Calu3 (cell line): ENCODE data around the gene ESF1. TPM values are rescaled to one million over a fixed set of nuclear protein-coding genes. Genes with fewer than 3 reads are reported as not detected.

Experiments
- BruUV-seq: library from RNA; stranded (reverse); fragments of 400-500 nt; replicated peaks from 2 replicates; lab custom pipeline; 2021; lab: Mats Ljungman, UMichigan
- CTCF ChIA-PET: fragments of 300-600 bp; sonication (Branson Sonifier 250); formaldehyde crosslinking; loops from one replicate; lab custom pipeline; 2022; ENCODE audit warnings: antibody characterized with exemption; lab: Charles Lee
- DNase-seq: peaks from one replicate; pipeline ENCODE4 v3.0.0; 2022
- H3K27ac Mint-ChIP-seq: one replicate; pipeline ENCODE4 v1.8.0; 2022; ENCODE audit warnings: mixed read lengths; ENCODE audit not compliant: unreplicated experiment
- H3K27me3 Mint-ChIP-seq: one replicate; pipeline ENCODE4 v1.8.0; 2022; ENCODE audit warnings: mixed read lengths; ENCODE audit not compliant: unreplicated experiment
- H3K36me3 Mint-ChIP-seq: one replicate; pipeline ENCODE4 v1.8.0; 2022; ENCODE audit warnings: mild to moderate bottlenecking, moderate library complexity, mixed read lengths; ENCODE audit not compliant: insufficient read depth, unreplicated experiment
- H3K4me1 Mint-ChIP-seq: one replicate; pipeline ENCODE4 v1.8.0; 2022; ENCODE audit warnings: mild to moderate bottlenecking, low read depth, mixed read lengths; ENCODE audit not compliant: unreplicated experiment
- H3K4me3 Mint-ChIP-seq: one replicate; pipeline ENCODE4 v1.8.0; 2022; ENCODE audit warnings: mild to moderate bottlenecking, low read depth, moderate library complexity, mixed read lengths; ENCODE audit not compliant: unreplicated experiment
- H3K9me3 Mint-ChIP-seq: one replicate; pipeline ENCODE4 v1.8.0; 2022; ENCODE audit warnings: low read depth, mixed read lengths; ENCODE audit not compliant: unreplicated experiment
- CTCF ChIP-seq: fragments of 200-600 bp; IDR thresholded peaks from one replicate; pipeline ENCODE4 v1.8.0; 2022; ENCODE audit warnings: antibody characterized with exemption; ENCODE audit not compliant: unreplicated experiment
- intact Hi-C: fragments of 100-400 bp; cut with micrococcal nuclease; formaldehyde crosslinking; loops from one replicate; pipeline ENCODE4 v1.10.0; 2022; ENCODE audit not compliant: unreplicated experiment
- total RNA-seq: library from RNA; stranded (reverse); gene quantifications from 2 replicates; pipeline ENCODE4 v1.2.3, GENCODE V29; 2022

ESF1 gene
- total RNA-seq, 1 experiment from 2014 or later, result 14.7 TPM

- H3K4me3 Mint-ChIP-seq, result no peak overlapping the region
- H3K4me1 Mint-ChIP-seq, result peaks cover 8% of the 10 kb centered on the region
- no peak overlapping the region for H3K27ac Mint-ChIP-seq
- no peak for TF ChIP-seq CTCF
- H3K27me3 Mint-ChIP-seq, result peaks cover 7% of the 10 kb centered on the region
- H3K36me3 Mint-ChIP-seq, result no peaks in the 10 kb centered on the region
- intact Hi-C loops, result no loop called here
- no TSS peak for BruUV-seq
- no peak for DNase-seq
- no peaks in the 10 kb centered on the region for H3K9me3 Mint-ChIP-seq
- CTCF ChIA-PET, result no interaction called here
Observed at GRCh38 chr20:13665709-13666395, 118.9 kb downstream of the ESF1 start.

Other genes with a start within 250 kb of the ESF1 start
- gene TASP1, start 146.0 kb downstream of the ESF1 start, total RNA-seq, result 16.5 and 20.0 TPM in 2 replicates
- gene NDUFAF5, start 109 bp upstream of the ESF1 start, total RNA-seq, result 12.8 and 16.3 TPM in 2 replicates
- not detected in 2 replicates for gene SEL1L2, start 205.7 kb upstream of the ESF1 start, total RNA-seq
- 28.1 and 29.4 TPM in 2 replicates for gene MACROD2, start 210.6 kb upstream of the ESF1 start, total RNA-seq